Kidney glomerular epithelial cell (primary cell): Measurements from ENCODE around the gene LLCFC1.

Source experiments
- DNase-seq: peaks from one replicate; lab custom pipeline; 2025; lab: John Stamatoyannopoulos, UW

Gene LLCFC1

GRCh38 chr7:142910481-142910880, 28.8 kb upstream of the LLCFC1 start:
- DNase-seq, result no peak

GRCh38 chr7:142913051-142913450, 26.2 kb upstream of the LLCFC1 start:
- no peak for DNase-seq

- no peak for DNase-seq
Observed at GRCh38 chr7:142913566-142913965, 25.7 kb upstream of the LLCFC1 start.

- DNase-seq, result no peak
Observed at GRCh38 chr7:142914121-142914520, 25.2 kb upstream of the LLCFC1 start.

- no peak for DNase-seq
Observed at GRCh38 chr7:142915315-142915714, 24.0 kb upstream of the LLCFC1 start.

- peak; percentile 11 for DNase-seq
Observed at GRCh38 chr7:142916508-142916907, 22.8 kb upstream of the LLCFC1 start.

- DNase-seq, result no peak
Observed at GRCh38 chr7:142917447-142917846, 21.8 kb upstream of the LLCFC1 start.

GRCh38 chr7:142918901-142919300, 20.4 kb upstream of the LLCFC1 start:
- no peak for DNase-seq

- no peak for DNase-seq
Observed at GRCh38 chr7:142919656-142920055, 19.6 kb upstream of the LLCFC1 start.

- DNase-seq, result no peak
Observed at GRCh38 chr7:142923391-142923790, 15.9 kb upstream of the LLCFC1 start.

GRCh38 chr7:142925413-142925812, 13.9 kb upstream of the LLCFC1 start:
- no peak for DNase-seq

GRCh38 chr7:142927085-142927745, 12.1 kb upstream of the LLCFC1 start:
- DNase-seq, result no peak

- no peak for DNase-seq
Observed at GRCh38 chr7:142927949-142928348, 11.3 kb upstream of the LLCFC1 start.

- no peak for DNase-seq
Observed at GRCh38 chr7:142930126-142930730, 9.1 kb upstream of the LLCFC1 start.

GRCh38 chr7:142932386-142933091, 6.7 kb upstream of the LLCFC1 start:
- DNase-seq, result no peak

GRCh38 chr7:142933092-142933475, 6.2 kb upstream of the LLCFC1 start:
- DNase-seq, result no peak

- DNase-seq, result no peak
Observed at GRCh38 chr7:142933624-142934023, 5.7 kb upstream of the LLCFC1 start, which contains the start of gene TRPV5. TSS of gene TRPV5 (minus strand) at chr7:142933746. CDS start at chr7:142933459, 287 bp downstream.

GRCh38 chr7:142934056-142934455, 5.2 kb upstream of the LLCFC1 start:
- DNase-seq, result no peak

GRCh38 chr7:142935941-142936565, 3.2 kb upstream of the LLCFC1 start:
- no peak for DNase-seq

- no peak for DNase-seq
Observed at GRCh38 chr7:142938611-142939010, 673 bp upstream of the LLCFC1 start.

GRCh38 chr7:142940966-142941535, 1.8 kb downstream of the LLCFC1 start:
- no peak for DNase-seq

- no peak for DNase-seq
Observed at GRCh38 chr7:142941541-142941940, 2.3 kb downstream of the LLCFC1 start.
